PFSK-1 (cell line): ENCODE data around the gene PRX.

Source experiments
- FOXP2 ChIP-seq: optimal IDR thresholded peaks from 2 replicates; pipeline ENCODE3; 2011; ENCODE audit warnings: borderline replicate concordance, control low read depth, inconsistent platforms; ENCODE audit not compliant: insufficient read depth; ENCODE audit errors: extremely low read length, extremely low read depth
- POLR2AphosphoS5 ChIP-seq: IDR thresholded peaks from 2 replicates; pipeline ENCODE4 v1.6.1; 2012; ENCODE audit warnings: low read depth, mild to moderate bottlenecking, control low read depth, low read length, moderate library complexity
- SIN3A ChIP-seq: IDR thresholded peaks from 2 replicates; pipeline ENCODE4 v1.6.1; 2012; ENCODE audit warnings: mild to moderate bottlenecking, low read length, moderate library complexity, borderline replicate concordance; ENCODE audit not compliant: insufficient read depth
- TAF1 ChIP-seq: IDR thresholded peaks from 2 replicates; pipeline ENCODE4 v1.6.1; 2012; ENCODE audit warnings: low read length, control low read depth, borderline replicate concordance; ENCODE audit not compliant: insufficient read depth
- TF ChIP-seq, protein P1 (sequence below), 2 experiments: IDR thresholded peaks; 2 replicates each; pipeline versions ENCODE4 v1.6.1 to v1.8.0; 2011 to 2012; ENCODE audit warnings: low read depth in 2 of 2, low read length in 2 of 2, control low read depth in 1 of 2, inconsistent platforms in 1 of 2, mild to moderate bottlenecking in 1 of 2, moderate library complexity in 1 of 2; ENCODE audit not compliant: insufficient read depth in 1 of 2

GRCh38 chr19:40388481-40388880, 24.7 kb downstream of the PRX start:
- TF ChIP-seq, protein P1, sequence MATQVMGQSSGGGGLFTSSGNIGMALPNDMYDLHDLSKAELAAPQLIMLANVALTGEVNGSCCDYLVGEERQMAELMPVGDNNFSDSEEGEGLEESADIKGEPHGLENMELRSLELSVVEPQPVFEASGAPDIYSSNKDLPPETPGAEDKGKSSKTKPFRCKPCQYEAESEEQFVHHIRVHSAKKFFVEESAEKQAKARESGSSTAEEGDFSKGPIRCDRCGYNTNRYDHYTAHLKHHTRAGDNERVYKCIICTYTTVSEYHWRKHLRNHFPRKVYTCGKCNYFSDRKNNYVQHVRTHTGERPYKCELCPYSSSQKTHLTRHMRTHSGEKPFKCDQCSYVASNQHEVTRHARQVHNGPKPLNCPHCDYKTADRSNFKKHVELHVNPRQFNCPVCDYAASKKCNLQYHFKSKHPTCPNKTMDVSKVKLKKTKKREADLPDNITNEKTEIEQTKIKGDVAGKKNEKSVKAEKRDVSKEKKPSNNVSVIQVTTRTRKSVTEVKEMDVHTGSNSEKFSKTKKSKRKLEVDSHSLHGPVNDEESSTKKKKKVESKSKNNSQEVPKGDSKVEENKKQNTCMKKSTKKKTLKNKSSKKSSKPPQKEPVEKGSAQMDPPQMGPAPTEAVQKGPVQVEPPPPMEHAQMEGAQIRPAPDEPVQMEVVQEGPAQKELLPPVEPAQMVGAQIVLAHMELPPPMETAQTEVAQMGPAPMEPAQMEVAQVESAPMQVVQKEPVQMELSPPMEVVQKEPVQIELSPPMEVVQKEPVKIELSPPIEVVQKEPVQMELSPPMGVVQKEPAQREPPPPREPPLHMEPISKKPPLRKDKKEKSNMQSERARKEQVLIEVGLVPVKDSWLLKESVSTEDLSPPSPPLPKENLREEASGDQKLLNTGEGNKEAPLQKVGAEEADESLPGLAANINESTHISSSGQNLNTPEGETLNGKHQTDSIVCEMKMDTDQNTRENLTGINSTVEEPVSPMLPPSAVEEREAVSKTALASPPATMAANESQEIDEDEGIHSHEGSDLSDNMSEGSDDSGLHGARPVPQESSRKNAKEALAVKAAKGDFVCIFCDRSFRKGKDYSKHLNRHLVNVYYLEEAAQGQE (IDR thresholded peaks at IDR 0.05; ENCODE audit: insufficient read depth in 1 of 2, low read depth in 2 of 2, low read length in 2 of 2), result no peak
- no peak for TF ChIP-seq POLR2AphosphoS5
- no peak for TF ChIP-seq SIN3A
- TF ChIP-seq TAF1, result no peak
- no peak for TF ChIP-seq FOXP2
